GM10266 (cell line): ENCODE measurements around the gene PARVB.

Source experiments
- DNase-seq: peaks from one replicate; pipeline ENCODE4 v3.0.0; 2012; ENCODE audit errors: extremely low spot score
- TF ChIP-seq, protein P1 (sequence below): IDR thresholded peaks from 2 replicates; pipeline ENCODE4 v1.5.1; 2012; ENCODE audit warnings: mild to moderate bottlenecking, low read depth; ENCODE audit not compliant: control insufficient read depth, insufficient read depth; ENCODE audit errors: missing control alignments

The PARVB gene

DNA sequence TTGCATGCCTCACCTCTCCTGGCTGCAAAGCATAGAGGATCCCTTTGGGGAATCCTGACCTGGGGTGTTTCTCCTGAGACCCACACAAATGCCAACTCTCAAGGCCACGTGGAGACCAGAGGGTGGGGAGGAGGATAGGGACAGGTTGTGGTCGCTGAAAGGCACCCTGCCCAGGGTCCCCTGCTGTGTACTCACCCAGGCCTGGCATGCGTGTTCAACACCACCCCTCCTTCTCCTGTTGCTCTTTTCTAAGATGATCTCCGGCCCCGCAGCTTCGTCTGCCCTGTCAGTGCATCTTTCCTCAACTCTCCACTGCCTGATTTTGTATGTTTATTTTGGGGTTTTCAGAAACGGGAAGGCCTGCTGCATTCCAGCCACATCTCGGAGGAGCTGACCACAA, 112.0 kb downstream of the PARVB start:
- no peak for DNase-seq
- TF ChIP-seq, protein P1, sequence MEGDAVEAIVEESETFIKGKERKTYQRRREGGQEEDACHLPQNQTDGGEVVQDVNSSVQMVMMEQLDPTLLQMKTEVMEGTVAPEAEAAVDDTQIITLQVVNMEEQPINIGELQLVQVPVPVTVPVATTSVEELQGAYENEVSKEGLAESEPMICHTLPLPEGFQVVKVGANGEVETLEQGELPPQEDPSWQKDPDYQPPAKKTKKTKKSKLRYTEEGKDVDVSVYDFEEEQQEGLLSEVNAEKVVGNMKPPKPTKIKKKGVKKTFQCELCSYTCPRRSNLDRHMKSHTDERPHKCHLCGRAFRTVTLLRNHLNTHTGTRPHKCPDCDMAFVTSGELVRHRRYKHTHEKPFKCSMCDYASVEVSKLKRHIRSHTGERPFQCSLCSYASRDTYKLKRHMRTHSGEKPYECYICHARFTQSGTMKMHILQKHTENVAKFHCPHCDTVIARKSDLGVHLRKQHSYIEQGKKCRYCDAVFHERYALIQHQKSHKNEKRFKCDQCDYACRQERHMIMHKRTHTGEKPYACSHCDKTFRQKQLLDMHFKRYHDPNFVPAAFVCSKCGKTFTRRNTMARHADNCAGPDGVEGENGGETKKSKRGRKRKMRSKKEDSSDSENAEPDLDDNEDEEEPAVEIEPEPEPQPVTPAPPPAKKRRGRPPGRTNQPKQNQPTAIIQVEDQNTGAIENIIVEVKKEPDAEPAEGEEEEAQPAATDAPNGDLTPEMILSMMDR, result no peak

DNA sequence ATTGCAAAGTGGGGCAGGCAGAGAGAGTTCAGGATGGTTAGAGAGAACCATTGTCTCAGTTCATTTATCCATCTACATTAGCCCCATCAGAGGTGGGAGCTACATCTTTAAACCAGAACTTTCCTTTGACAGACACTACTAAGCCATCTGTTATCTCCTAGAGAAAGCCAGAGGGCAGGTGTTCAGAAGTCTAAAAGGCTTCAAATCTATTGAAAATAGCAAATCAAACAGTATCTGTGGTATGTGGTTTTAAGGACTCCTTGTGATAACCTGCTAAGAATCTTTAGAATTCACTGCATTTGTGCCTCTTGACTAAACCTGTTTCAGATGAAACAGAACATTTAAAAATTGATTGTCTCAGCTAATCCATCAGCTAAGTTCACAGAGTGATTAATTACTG, 112.7 kb downstream of the PARVB start:
- no peak for DNase-seq
- TF ChIP-seq, protein P1, result no peak

DNA sequence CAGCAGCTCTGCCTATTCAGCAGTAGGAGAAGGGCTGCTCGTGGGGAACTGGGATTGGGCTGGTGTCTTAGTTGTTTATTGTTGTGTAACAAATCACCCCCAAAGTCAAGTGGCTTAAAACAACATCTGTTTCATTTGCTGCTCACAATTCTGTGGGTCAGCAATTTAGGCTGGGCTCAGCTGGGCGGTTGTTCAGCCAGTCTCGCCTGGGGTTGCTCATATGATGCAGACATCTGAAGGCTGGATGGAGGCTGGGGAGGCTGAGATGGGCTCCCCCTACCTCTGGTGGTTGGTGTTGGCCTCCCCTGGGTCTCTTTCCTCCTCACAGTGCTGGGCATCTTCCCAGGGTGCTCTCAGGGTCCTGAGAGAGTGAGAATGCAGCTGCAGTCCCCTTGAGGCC, 113.3 kb downstream of the PARVB start:
- DNase-seq, result no peak
- TF ChIP-seq, protein P1, result no peak

DNA sequence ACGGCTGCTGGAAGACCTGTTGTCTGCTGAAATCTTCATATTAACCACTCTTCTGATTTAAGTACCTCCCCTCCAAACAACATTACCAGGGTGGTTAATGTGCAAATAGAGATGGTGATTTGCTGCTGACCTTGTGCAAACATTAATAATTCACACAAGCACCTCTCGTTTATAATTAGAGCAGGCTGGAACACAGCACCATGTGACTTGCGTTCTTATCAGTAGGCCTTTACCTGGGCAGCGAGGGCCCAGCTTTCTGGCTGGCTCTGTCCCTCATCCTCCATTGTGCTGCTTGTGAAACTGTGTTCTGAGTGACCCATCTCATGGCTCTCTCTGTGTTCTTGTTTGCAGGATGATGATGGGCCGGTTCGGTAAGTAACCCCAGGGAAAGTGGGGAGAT, 115.7 kb downstream of the PARVB start:
- DNase-seq, result no peak
- TF ChIP-seq, protein P1, result no peak

DNA sequence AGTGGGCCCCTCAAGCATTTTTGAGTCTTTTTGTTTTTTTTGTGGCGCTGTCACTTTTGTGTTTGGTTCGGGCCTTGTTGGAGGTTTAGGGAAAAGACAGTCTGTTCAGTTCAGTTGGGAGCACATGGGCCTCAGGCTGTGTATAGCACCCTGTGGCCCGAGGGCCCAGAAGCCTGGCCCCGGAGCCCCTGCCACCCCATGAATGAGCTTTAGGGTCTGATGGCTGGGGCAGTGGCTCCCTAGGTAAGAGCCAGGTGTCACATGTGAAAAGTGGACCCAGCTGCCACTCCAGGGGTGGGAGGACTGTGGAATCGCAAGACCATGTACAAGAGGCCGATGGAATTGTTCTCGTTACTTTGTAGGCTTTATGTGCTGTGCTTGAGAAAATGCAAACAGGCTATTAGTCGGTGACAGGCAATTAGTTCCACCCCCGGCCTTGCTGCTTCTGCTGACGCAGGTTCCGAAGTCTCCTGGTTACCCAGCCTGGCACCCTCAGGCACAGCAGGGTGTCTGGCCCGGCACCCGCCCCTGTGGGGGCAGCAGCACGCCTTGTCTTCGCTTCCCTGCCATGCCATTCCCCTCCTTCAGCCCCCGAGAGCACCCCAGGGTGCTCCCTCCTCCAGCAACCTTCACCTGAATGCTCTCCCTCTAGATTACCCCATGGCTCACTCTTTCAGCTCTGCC, 118.5 kb downstream of the PARVB start:
- TF ChIP-seq, protein P1, result no peak
- DNase-seq, result no peak

DNA sequence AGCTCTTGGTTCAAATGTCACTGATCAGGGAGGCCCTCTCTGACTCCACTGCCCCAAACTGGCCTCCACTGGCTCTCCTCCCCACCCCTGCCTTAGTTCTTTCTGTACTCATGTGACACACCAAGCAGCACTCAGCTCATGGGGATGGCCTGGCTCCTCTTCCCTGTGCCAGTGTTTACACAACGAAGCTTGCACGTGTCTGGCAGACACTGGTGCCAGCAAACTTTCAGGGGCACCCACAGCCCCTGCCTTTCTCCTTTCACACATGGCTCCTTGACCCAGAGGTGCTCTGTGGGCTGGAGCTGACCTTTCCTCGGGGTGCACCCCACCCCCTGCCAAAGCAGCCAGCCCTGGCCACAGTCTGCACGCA, 119.0 kb downstream of the PARVB start:
- TF ChIP-seq, protein P1, result no peak
- no peak for DNase-seq

DNA sequence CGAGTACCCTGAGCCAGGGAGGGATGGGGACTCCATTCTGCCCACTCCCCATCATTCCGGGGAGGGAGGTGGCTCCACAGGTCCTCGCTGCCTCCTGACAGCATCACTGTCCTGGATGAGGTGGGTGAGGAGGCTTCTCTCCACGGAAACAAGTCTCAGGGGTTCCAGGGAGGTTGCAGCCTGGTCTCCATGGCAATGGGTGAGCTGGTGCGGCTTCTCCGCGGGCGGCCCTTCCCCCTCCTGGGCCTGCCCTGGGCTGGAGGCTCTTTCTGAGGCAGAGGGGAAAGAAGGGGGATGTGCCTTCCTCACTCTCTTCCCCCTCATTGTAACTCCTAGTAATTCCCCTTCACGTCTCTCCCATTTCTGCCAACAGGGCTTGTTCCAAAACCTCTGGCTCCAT, 119.5 kb downstream of the PARVB start:
- no peak for DNase-seq
- TF ChIP-seq, protein P1, result no peak
